Germinal center (tissue), 1 donor: ENCODE data around the gene CD7.

Experiments
- DNase-seq: peaks from one replicate; pipeline ENCODE4 v3.0.0; 2012; ENCODE audit warnings: mixed read lengths, low spot score

CD7 gene

DNA sequence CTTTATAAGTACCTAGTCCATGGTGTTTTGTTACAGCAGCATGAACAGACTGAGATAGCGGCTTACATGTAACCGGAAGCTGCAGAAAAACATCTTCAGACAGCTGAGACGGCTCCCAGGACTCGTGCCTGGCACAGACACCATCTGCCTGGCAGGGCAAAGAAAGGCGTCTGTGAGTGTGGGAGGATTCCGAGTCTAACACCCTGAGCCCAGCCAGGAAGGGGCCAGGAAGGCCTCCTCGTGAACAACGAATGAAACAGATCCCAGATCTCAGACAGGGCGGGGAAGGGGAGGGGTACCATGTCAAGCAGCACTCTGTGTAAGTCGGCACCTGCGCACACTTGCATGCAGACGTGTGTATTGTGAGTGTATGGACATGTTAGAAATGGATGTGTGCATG lies 39.6 kb downstream of the CD7 start:
- DNase-seq: no peak

DNA sequence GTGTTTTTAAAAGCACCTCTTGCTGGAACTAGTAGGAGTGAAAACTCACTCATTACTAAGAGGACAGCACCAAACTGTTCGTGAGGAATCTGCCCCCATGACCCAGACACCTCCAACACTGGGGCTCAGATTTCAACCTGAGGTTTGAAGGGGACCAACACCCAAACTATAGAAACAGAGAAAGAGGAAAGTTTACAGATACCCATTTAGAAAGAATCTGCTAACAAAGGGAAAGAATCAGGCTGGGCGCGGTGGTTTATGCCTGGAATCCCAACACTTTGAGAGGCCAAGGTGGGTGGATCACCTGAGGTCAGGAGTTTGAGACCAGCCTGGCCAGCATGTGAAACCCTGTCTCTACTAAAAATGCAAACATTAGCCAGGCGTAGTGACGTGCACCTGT lies 40.5 kb downstream of the CD7 start:
- no peak for DNase-seq

DNA sequence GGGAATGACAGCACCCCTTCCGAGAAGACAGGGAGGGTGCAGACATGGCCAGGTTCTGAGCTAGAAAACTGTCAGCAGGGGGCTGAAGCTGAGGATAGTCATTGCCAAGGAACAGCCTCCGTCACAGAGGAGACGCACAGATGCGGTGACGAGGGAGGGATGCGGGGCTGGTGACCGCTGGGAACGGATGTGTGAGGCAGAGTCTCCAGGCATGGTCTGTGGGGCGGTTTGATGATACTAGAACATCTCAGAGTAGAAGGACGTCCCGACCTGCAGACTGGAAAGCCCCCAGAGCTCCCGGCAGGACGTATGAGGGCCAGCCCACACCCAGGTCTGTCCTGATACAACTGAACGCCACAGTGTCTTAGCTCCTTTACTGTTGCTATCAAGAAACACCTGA lies 42.1 kb downstream of the CD7 start:
- DNase-seq: no peak

DNA sequence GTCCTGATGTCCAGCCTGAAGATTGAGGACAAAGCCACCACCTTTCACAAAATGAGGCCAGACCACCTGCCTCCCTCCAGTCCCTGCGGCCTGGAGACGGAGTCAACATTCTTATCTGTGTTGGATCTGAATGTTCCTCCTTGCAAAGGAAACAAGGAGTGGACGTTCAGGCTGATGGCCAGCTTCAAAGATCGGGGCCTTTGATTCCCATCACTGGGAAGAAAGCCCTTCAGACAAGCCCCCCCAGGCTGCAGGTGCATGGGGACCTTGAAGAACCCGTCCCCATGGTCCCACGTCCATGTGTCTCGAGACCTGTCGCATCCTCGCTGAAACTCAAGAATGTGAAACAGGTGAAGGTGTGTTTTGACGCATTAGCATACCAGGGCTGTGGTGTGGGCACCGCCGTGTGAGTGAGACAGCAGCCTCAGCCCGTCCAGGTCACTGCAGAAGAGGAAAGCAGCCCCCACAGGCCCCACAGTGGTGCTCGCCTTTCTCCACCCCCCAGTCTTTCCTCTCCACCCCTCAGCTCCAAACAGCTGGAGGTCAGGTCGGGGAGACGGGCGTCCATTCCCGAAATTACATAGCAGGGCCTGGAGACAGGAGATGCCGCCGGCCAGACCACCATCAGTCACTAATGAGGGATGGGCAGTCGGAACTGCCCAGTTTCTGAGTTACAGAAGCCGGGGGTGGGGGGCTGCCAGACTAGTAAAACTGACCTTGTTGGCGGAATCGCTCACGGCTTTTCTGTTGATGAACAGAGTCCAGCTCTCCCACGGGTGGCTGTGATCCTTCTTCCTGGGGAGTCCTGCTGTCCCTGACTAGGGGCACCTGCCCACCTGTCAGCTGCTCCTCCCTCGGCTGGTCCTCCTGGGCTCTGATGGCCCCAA lies 43.0 kb downstream of the CD7 start:
- DNase-seq: no peak

DNA sequence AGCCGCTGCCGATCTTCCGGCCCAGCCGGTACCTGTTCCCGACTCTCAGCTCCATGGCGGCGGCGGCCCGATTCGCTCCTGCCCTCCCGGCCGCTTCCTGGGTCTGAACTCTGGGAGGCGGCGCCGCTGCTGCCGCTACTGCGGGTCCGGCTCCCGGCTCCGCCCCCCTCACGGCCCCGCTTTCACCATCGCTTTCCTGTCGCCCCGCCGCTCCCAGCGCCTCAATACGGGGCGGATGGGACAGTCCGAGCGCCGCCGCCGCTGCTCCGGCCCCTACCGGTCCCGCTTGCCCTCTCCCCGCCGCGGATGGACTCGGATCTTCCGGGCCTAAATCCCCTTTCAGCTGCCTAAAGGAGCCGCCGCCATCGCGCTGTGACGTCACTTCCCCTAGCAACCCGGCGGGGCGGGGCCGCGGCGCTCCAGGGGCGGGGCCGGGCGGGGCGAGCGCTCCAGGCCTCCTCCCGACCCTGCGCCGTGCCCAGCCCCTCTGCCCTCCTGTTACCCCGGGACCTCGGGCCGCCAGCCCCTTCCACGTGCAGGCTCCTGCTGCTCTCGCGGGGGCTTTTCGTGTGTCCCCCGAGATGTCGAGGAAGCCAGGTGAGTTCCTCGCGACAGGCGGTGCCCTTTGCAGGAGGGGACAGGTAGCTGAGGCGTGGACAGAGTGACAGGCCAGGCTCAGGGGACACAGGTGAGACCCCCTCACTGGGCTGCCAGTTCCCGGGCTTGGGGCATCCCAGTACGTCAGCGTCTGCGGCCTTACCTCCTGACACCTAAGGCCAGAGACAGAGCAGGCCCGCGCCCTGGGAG lies 43.9 kb downstream of the CD7 start, which contains the start of gene CSNK1D:
TSS of gene CSNK1D (minus strand) at position 374 of the 807 bp plus-strand sequence. CDS start at position 55, 319 bp downstream.
- peak; percentile 95 for DNase-seq

DNA sequence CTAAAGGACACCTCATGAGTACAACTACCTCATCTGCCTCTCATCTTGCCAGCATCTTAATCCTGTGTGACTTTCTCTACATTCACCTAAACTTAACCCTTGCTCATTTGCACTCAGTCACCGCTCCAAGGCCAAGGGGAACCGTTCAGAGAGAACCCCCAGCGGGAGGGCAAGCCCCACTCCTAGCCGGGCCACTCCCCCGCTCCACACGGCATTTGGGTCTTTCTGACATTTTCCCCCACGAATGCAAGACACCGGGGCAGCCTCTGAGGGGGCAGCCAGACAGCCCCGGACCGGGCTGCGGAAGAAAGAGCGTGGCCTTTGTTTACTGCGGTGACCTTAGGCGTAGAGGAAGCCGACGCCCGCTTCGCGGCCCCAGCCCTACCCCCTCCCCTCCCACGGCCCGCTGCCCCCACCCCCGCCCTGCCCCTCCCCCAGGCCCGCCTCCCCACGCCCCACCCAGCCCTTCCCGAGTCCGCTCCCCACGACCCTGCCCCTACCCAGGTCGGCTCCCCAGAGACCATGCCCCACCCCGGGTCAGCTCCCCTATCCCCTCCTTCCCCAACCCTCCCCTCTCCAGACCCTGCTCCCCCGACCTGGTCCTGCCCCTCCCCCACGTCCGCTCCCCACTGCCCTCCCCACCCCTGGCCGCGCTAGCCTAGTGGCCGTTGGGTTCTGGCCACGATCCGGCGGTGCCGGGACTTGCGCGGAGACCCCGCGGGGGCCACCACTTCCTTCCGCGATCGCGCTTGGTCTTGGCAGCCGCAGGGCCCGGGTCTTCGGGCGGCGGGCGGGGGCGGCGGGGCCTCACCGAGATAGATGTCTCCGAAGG lies 44.7 kb downstream of the CD7 start:
- peak; percentile 65 for DNase-seq

DNA sequence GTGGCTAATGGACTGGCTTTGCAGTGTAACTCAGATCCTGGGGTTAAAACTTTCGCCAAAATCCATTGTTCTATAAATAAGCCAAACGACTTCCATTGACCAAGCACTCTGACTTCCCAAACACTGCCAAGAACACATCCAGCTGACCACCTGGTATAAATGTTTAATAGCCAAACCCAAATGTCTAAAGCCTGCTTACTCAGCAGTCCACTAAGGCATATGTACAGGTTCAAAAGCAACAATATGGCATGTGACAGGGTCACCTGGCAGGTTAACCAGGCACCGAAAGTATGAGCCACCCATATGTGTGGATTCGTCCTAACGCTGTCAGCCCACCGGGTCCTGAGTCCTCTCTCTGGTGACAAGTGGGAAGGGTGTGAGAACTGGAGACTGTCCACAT lies 46.0 kb downstream of the CD7 start:
- no peak for DNase-seq

DNA sequence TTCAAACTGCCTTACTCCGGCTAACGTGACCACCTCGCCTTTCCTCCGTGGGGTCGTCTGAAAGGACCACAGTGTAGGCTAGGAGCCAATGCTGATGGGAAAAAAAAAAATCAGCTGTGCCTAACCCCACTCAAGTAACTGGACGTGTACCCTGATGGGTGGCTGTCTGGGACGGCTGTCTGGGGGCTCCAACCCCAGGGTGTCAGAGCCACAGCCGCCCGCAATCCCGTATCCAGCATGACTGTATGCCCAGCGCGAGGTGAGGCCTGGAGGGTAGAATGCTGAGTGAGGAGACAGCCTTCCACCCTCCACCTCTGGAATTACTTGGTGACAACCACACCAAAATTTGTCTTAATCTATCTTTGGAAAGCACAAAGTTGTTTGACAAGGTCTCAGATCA lies 46.8 kb downstream of the CD7 start:
- DNase-seq: no peak

DNA sequence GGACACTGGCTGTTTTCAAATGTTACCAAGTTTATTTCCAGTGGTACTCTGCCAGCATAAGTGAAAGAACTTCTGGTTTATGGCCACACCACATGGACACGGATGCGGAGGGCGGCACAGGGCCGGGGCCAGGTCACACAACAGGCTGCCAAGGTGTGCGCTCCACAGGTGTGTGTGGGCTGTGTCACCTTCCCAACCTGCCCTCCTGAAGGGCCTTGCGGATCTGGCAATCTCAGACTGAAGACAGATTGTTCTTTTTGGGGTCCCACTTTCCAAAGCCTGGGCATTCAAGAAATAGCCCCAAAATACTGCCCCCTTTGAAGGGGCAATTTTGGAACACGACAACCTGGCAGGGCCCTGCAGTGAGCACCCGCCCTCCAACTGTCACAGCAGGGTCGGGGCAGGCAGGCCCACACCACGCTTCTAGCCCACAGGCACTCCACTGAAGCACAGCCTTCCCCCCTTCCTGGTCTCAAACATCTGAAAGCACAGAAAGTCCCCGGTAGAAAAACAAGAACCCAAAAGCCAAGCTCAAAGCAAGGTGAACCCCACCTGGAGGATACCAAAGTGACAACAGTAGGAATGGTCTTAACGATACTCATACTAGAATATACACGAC lies 47.4 kb downstream of the CD7 start:
- no peak for DNase-seq

DNA sequence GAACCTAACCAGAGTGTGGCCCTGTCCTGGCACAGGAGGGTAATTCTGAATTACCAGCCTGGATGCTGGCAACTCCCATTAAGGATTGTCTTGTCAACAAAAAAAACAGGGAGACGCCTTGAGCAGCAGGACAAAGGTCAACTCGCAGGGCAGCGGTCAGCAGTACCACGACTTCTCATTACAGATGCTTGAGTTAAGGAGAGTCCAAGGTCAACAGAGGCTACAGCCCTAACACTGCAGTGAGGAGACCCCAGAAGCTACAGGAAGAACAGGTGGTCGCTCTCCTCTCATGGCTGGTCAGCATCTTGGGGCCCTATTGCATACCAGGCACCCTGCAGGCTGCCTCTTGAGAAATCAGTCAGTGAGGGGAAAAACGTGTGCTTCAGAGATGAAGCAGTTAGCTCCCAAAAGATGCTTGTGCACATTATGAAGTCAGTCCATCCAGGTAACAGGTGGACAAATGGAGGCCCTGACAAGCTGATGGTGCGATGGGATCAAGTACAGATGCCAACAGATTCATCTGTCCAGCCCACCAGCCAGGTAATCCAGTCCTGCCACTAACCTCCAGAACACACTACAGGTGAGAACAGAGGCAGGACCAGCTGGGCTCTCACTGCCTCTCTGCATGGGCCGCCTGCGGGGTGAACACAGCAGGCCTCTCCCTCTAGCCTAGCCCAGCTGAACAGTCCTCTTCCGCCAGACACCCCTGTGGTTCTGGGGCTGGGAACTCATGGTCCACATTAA lies 48.1 kb downstream of the CD7 start:
- DNase-seq: no peak

DNA sequence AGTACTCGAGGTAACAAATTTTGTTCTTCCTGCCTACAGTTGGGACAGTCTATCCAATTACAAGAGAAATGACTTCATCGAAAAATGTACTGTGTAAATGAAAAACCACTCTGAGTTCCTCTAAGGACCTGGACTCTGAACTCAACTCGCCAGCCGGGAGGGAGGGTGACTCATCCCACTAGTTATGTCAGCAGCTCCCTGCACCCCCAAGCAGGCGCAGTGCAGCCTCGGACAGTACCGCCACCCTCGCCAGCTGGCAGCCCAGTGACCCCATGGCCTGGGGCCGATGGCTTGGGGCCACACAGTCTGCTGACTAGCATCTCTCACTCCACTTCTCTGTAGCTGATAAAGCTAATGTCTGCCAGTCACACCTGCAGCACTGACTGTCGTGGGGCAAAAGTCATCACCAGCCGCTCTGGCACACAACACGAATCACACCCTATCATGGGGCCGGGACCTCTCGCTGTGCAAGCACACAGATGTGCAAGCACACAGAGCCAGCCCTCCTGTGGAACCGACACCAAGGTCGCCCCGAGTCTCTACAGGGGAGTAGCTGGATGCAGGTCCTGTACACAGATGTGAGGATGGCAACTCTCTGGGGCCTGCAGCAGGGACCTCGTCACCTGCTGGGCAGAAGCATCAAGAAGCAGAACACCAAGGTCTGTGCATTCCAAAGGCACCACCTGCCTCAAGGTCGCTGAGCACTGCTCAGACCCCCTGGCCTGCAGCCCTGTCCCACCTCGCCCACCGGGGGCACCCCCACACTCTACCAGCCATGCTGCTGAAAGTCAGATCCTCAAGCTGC lies 49.6 kb downstream of the CD7 start:
- DNase-seq: no peak

DNA sequence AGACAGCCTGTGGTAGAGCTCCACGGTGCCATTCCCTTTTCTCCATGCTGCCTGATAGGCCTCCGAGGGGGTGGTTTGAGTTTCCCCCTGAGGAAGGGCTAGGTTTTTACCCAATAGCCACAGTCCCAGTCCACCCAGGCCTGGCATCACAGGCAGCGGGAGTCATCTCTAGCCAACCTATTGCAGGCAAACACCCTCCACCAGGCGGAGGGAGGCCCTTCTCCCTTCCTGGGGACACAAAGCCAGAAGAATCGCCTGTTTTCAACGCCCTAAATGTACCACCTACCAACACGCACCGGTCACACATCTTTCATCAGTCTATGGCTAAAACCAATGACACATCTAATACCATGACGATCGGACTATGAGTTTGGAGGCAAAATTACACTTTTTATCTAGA lies 51.3 kb downstream of the CD7 start:
- no peak for DNase-seq
